NOMO-1 treated with dmso at 0.1 percent for 144 hours (cell line): Measurements from ENCODE around the gene SPART.

Source experiments
- DNase-seq: peaks from one replicate; lab custom pipeline; 2025; ENCODE audit not compliant: unreplicated experiment; lab: John Stamatoyannopoulos, UW

SPART gene, protein sequence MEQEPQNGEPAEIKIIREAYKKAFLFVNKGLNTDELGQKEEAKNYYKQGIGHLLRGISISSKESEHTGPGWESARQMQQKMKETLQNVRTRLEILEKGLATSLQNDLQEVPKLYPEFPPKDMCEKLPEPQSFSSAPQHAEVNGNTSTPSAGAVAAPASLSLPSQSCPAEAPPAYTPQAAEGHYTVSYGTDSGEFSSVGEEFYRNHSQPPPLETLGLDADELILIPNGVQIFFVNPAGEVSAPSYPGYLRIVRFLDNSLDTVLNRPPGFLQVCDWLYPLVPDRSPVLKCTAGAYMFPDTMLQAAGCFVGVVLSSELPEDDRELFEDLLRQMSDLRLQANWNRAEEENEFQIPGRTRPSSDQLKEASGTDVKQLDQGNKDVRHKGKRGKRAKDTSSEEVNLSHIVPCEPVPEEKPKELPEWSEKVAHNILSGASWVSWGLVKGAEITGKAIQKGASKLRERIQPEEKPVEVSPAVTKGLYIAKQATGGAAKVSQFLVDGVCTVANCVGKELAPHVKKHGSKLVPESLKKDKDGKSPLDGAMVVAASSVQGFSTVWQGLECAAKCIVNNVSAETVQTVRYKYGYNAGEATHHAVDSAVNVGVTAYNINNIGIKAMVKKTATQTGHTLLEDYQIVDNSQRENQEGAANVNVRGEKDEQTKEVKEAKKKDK

DNA sequence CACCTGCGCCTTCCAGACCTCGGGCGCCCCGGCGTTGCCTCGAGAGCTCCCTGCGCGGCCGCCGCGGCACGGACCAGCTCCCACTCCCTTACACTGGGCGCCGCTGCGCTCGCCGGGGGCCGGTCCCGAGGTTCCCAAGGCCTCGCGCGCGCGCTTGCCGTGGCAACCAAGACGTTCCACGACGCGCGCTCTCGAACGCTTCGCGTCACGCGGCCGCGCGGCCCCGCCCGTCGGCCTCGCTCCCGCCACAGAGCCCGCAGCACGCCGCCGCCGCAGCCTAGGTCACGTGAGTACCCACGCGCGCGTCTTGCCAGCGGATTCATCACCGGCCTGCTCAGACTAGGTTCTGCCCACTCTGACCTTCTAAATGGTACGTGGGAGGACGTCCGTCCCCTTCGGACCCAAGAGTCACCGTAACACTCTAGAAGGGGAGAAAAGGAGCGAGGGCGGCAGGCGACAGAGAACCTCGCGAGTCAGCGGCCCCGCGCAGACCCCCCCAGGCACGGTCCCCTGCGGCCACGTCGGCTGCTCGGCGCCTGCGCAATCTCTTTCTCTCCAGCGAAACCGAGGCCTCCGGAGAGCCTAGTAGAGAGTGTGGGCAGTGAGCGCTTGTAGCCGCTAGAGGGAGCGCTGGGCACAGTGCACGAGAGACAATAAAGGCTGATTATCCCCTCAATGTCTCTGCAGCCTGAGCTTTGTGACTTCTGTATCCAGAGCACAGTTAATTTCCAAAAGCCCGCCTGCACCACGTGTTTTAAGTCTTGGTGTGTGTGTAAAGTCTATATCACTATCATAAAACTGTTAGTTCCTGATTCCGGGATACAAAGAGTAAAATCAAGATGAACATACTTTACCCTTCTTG lies at the start of gene SPART:
Gene SPART, minus strand, starts transcription at position 173 of the 862 bp plus-strand sequence. CDS start 10,564 bp downstream, outside the sequence.
- DNase-seq, result peak; percentile 88

- peak; percentile 81 for DNase-seq
These were observed 49.1 kb upstream of the SPART start for GRCh38 chr13:36395280-36395679.

GRCh38 chr13:36385489-36385888 lies 39.3 kb upstream of the SPART start:
- DNase-seq, result no peak

- DNase-seq, result no peak
These were observed 35.8 kb upstream of the SPART start for GRCh38 chr13:36382030-36382429.

- no peak for DNase-seq
These were observed 31.8 kb upstream of the SPART start for GRCh38 chr13:36377826-36378468.

DNA sequence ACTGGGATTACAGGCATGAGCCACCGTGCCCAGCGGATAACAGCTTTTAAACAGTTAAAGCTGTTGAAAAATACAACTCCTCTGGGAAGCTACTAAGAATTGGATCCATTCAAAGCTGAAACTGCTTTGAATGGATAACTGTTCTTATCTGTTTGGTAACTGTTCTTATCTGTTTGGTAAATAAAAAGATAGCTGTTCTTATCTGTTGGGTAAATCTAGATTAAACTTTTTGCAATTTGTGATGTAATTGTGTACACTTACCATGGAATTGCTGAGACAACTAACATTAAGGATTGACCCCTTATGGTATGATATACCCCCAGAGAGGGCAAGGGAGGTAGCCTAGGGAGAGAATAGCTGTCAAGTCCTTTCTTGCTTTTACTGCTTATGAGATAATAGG lies 27.9 kb upstream of the SPART start:
- no peak for DNase-seq

DNA sequence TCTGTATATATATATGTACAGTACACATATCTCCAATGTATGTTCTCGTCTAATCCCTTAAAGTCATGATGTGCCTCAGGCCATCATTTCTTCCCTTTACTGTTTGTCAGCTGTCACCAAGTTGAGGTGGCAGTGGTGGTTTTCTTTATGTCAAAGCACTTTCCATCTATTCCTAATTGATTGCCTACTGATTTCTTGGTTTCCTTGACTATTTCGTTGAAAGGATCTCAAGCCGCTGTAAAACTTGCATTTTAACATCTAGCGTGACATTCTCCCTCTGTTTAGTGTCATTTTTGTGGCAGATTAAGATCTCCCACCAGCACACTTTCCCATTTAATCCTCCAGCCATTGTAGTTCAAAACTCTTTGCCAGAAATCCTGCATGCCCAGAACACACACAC lies 25.0 kb upstream of the SPART start:
- DNase-seq, result no peak

GRCh38 chr13:36370108-36370429 lies 23.9 kb upstream of the SPART start:
- DNase-seq, result no peak

DNA sequence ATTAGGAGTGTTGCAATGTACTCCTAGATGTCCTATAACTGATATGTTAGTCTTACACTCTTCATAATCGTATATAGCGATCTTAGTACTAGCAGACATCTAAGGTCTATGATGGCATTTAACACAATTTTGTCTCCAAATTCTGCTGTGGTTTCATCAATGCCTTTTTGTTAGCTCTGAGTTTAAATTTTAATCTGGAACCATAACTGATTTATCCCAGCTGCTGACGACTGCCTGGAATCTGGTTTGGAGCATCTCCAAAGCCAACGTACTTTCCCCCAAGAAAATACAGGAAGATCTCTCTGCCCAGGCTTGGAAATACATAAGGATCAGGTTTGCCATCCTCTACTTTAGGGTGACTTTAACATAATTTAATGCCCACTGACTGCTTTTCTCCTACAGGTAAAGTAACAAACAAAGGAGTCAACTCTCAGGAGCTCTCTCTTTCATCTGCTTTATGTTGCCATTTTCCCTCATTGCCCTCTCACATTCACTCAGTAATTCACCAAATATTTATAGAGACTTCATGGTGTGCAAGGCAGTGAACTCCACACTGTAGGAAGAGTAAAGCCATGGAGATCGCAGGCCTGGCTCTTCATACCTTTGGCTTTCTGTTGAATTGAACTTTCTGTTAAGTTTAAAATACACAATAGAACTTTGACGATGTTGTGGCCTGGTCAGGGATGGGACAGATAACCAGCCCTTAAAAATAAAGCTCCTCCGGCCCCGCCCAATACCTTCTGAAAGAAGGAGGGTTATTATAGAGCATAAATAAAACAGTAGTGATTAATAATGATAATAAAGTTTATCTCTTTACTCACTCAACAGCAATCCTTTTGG lies 23.3 kb upstream of the SPART start:
- no peak for DNase-seq

DNA sequence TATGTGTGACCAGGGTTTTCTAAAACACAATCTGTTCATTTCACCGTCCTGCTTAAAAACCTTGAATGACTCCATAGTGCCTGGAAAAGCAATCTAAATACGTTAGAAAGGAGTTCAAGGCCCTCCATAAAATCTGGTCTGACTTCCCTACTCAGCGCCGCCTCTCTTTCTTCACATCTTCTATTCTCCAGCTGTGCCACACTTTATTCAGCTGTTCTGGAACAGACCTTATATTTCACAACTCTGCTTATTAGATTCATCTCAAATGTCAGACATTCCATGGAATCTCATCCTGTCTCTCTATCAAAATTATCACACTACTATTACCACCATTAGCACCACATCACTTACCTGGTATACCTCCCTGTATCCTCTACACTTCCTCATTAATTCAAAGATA lies 19.8 kb upstream of the SPART start:
- no peak for DNase-seq

DNA sequence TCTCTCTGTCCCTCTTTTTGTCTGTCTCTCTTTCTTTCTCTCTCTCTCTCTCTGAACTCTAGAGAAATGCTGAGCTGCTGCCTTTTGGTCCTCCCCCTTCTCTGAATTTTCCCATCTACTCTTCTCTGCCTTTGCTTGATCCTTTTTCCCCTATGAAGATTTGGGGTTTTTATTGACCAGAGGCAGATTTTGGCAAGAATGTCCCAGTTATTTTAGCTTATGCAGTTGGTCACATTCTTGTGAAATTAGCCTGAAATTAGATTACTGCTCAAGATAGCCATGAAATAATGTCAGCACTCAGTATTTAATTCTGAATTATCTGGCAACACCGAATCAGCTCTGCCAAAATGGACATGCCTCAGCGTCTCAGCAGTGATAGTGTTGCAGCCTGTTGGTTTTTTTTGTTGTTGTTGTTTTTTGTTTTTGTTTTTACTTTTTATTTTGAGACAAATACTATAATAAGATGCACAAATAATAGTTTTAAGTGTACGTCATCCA lies 17.2 kb upstream of the SPART start:
- DNase-seq, result no peak

DNA sequence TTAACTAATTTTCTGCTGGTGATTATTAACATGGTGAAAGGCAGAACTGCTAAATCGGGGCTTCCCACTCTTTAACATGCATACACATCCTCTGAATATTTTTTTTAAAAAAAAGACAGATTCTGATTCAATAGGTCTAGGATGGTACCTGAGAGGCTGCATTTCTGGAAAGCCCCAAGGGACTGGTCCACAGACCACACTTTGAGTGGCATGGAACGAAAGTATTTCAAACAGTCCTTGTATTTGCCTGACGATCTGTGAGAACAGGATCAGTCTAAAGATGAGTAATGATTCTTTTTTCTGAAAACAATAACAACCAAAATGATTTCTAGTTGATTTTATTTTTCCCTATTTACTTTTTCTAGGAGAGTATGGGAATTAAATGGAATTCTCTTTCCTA lies 16.7 kb upstream of the SPART start:
- DNase-seq, result no peak

- DNase-seq, result no peak
These were observed 16.1 kb upstream of the SPART start for GRCh38 chr13:36362251-36362650.

DNA sequence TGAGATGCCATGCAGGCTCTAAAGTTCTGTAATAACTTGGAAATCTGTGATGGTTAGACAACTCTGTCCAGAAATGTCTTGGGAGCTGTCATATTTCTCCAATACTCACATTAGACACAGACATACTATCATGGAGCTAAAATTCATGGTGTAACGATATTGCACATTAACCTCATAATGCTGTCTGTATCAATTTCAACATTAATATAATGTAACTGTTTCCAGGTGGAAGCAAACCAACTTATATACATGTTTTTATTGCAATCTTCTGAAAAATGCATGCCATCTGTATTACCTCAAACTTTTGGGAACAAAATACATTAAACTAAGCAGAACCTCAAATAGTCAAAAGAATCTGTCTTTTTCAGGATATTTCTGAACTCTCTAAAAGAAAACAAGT lies 14.7 kb upstream of the SPART start:
- DNase-seq, result no peak

GRCh38 chr13:36359301-36359950 lies 13.2 kb upstream of the SPART start:
- no peak for DNase-seq

DNA sequence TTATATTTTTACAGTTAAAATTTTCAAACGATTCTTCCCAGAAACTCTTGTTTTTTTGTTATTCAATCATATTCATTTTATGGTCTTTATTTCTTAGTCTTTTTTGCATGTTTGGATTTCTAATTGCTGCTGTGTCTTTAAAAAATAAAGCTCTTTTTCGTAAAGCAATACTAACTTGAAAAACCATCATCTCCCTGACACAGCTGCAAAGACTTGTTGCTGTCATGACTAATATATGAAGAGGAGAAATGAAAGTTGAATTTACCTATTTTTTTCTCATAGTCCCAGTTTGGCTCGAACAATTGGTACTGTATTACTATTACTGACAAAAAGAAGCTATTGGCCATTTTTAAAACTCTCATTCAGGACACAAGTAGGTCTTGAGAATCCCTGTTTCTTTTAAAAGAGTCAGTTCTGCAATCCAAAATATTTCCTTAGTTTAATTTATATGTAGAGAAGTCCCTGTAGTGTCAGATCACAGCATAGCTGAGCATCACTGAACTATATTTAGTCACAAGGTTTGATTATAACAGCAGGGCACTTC lies 12.1 kb upstream of the SPART start:
- DNase-seq, result no peak

DNA sequence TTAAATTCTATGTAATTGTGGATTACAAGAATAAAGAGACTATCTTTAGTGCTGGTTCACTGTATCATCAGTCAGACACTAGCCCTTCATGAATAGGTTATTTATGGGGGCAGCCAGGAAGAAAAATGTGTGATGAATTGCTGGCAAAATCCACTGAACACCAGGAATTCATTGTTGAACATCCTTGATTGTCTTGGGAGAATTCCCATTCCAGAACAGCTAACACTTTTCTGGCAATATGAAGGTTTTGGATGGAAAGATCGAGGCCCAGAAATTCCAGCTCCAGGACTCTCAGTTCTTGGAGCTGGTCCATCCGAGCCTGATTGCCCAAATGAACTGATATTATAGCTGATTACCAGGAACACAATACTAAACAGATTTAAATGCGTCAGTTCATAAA lies 11.5 kb upstream of the SPART start:
- DNase-seq, result no peak

GRCh38 chr13:36357231-36357630 lies 11.0 kb upstream of the SPART start:
- no peak for DNase-seq

DNA sequence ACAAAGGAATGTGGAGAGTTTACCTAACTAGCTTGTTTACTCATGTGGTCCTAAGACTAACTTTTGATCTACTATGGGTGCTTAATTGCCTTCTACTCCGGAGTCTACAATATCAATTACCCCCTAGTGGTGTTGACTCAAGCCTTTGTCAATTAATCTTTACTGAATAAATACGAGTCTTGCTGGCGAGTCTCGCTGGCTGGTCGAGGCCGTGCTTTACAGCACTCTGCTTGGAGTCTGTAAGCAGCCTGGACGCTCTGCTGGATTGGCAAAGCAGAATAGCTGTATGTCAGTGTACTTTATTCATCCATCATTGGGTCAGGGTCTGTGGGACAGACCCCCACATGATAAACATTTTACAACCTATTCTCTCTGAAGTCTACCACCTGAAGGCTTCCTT lies 9.9 kb upstream of the SPART start:
- no peak for DNase-seq
